GM21619 (cell line): ENCODE results near the gene BICD1.
A peak's percentile ranks its signal among the peaks of the same experiment; 100 is the strongest.
"Not testable (repeated sequence)": the region's sequence is repeated elsewhere in the genome, so short reads cannot be mapped to it uniquely, and the experiment has no call there.

Source experiments
- ATAC-seq: cut with Tn5 transposase; IDR thresholded peaks from one replicate; pipeline ENCODE4 v1.9.1; 2021; ENCODE audit not compliant: unreplicated experiment

BICD1 gene

DNA sequence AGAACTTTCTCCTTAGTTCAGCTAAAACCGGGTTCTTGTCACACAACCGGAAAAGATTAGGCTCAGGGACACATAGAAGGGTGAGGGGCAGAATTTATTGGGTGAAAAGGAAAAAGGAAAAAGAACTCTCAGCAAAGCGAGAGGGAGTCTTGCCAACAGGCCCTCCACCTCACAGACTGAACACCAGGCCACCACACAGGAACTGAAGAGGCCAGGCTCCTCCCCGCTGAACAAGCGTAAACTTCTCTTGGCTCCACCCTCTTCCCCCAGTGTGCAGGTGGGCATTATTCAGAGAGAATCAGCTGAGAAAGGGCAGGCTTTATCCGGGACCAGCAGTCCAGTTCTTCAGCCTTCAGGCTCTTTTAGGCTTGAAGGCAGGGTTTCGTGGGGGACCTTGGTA, 167.1 kb downstream of the BICD1 start:
- peak; percentile 71 for ATAC-seq

DNA sequence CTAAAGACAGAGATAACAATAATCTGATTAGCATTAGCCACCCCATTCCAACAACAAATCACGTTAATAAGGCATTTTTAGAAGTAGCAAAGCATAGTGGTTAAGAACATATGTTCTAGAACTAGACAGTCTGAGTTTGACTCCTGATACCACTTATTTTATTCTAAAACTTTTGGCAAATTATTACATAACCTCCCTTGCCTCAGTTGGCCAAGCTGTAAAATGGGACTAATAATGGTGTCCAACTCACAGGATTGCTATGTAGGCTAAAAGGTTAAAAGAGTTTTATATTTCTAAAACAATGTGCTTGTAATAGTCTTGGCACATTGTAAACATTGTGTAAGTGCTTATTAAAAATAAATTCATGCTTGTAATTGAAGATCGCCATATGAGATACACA, 168.0 kb downstream of the BICD1 start:
- ATAC-seq: no peak

- ATAC-seq: not testable (repeated sequence)
These were observed 168.9 kb downstream of the BICD1 start for GRCh38 chr12:32275520-32275919.

DNA sequence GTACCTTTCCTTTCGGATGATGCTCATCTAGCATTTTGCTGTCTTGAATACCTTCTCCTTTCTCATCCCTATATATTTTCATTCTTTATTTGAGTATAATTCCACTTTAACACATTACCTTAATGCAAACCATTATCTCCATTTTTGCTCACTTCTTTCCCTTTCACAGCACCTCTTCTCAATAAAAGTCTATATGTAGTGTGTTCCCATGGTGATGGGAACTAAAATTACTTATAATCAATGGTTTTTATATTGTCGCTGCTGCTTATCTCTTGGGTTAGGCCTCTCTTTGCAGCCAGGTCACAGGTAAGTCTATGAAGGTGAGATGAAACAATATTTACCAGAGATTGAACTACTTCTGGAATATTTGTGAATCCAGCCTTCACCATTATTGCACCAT, 171.1 kb downstream of the BICD1 start:
- no peak for ATAC-seq

DNA sequence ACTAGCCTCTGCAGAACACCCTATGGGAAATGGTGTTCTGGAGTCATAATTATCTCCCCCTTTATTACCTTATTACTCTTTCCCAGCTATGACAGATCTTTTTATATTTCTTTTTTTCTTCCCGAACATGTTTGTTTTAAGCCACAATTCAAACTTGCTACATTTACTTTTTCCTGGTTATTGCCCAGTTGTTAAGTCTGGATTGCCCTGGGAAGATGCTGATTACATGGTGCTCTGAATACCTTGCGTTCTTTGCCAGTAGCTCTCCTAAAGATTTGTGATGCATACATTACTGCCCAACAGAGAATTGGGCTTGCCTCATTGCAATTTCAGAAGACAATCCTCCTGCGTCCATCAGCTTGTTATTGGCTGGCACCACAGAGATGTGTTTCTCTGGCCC, 174.5 kb downstream of the BICD1 start:
- ATAC-seq: no peak

DNA sequence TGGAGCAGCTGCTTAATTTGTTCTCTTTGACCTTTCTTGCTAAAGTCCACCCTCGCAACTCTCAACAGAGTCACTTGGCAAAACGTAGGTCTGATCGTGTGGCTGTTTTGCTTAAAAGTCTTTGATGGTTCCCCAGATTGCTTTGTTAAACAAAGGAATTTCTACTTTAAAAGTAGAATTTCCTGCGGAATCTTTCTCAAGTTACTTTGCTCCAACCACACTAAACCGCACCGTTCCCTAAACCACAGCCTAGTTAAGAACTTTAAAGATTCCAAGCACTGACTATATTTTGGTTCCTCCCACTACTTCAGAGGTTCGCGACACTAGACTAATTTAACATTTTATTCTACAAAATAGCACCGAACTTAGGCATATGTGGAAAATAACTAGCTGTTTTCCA, 177.9 kb downstream of the BICD1 start:
- ATAC-seq: no peak

GRCh38 chr12:32285021-32285420, 178.4 kb downstream of the BICD1 start:
- ATAC-seq: no peak

- no peak for ATAC-seq
These were observed 178.8 kb downstream of the BICD1 start for GRCh38 chr12:32285489-32285888.

- ATAC-seq: no peak
These were observed 183.8 kb downstream of the BICD1 start for GRCh38 chr12:32290411-32290810.

GRCh38 chr12:32292151-32292550, 185.5 kb downstream of the BICD1 start:
- no peak for ATAC-seq

GRCh38 chr12:32293808-32294419, 187.3 kb downstream of the BICD1 start:
- no peak for ATAC-seq

DNA sequence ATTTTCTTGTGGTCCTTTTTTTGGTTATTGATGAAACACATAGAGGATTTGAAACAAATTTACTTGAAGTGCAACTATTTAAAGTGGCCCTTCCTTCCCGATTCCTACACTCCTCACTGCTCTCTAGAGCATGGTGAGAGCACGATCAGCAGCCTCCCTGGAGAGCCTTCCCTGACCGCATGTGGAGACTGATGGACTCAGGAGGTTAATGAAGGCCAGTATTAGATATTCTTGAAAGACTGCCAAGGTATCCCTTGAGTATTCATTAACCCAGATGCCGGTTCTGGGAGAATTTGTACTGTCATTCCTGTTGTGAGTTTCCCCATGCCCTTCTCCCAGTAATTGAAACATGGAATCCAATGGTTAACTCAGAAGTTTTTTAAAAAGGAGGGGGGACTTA, 189.9 kb downstream of the BICD1 start:
- no peak for ATAC-seq

GRCh38 chr12:32298917-32299316, 192.3 kb downstream of the BICD1 start:
- no peak for ATAC-seq

DNA sequence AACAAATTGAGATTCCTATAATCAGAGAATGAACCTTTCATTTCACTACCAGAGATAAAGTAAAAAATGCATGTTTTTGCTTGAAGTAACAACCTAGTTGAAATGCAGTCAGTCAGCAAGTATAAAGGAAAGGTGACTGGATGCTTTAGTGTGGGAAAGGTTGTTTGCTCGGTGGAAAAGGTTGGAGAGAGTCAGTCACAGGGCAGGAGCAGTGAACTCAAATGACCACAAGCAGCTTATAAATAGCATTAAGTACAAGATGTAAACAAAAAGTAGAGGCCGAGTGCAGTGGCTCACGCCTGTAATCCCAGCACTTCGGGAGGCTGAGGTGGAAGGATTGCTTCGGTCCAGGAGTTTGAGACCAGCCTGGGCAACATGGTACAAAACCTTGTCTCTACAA, 194.6 kb downstream of the BICD1 start:
- ATAC-seq: no peak

DNA sequence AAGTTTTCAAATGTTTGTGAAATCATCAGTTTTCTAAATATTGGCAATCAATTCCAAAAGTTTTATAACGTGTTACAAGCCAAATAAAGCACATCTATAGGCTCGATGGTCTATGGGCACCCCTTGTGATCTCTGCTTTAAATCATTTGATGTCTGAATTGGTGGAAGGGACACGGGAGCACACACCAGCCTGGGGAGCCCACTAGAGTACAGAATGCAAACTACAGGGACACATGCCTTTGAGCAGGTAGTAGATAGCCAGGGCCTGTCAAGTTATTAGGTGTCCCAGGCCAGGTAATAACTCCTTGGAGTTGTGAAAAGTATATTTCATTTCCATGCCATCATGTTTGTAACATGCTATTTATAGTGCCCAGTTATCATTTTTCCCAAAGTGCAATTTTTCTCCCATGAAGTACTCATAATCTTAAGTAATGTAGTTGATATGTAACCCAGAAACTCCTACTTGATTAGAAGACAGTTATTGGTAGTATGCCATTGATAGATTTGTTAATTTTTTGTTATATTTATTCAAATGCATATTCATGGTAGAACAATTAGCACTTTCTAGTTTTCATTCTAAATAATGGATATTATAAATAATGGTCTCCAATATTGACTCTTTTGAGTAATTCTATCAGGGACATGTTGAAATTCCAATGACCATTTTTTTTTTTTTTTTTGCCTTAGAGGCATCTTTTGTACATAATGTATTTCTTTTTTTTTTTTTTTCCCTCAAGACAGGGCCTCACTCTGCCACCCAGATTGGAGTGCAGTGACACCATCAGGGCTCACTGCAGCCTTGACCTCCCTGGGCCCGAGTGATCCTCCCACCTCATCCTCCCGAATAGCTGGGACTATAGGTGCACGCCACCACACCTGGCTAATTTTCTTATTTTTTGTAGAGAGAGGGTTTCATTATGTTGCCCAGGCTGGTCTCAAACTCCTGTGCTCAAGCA, 195.8 kb downstream of the BICD1 start:
- peak; percentile 91 for ATAC-seq

DNA sequence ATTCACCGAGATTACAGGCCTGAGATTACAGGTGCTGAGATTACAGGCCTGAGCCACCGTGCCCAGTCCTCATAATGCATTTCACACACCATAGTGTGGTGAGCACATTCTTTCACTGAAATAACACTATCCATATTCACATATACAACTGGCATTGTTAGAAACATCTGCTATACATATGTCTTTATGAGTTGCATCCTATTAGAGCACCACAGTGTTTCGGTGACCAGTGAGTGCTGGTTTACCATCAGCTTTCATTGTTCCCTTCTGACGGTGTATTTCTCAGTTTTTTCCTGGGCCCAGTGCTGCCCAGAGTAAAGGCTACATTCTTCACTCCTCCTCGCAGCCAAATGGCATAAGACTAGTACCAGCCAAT, 196.5 kb downstream of the BICD1 start:
- no peak for ATAC-seq

- ATAC-seq: no peak
These were observed 198.5 kb downstream of the BICD1 start for GRCh38 chr12:32305163-32305562.

- no peak for ATAC-seq
These were observed 200.7 kb downstream of the BICD1 start for GRCh38 chr12:32307326-32307725.

GRCh38 chr12:32309811-32310736, 203.4 kb downstream of the BICD1 start:
- ATAC-seq: no peak

- ATAC-seq: no peak
These were observed 205.5 kb downstream of the BICD1 start for GRCh38 chr12:32312049-32312670.

DNA sequence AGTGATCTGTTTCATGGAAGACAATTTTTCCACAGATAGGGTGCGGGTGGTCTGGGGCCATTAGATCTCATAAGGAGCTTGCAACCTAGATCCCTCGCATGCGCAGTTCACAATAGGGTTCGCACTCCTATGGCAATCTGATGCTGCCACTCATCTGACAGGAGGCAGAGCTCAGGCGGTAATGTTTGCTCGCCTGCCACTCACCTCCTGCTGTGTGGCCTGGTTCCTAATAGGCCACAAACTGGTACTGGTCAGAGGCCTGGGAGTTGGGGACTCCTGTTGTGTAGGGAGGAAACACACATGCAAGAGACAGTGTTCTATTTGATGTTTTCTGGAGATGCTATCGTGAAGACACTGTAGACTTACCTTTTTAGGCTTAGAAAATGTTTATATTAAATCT, 215.7 kb downstream of the BICD1 start:
- no peak for ATAC-seq
